ENCODE data around the gene KCMF1.

KCMF1 gene

GRCh38 chr2:84986018-84986417, 15.1 kb downstream of the KCMF1 start:
- DNase-seq, result no peak

GRCh38 chr2:84989422-84989821, 18.5 kb downstream of the KCMF1 start:
- DNase-seq, result no peak

- DNase-seq, result no peak
These were observed 19.0 kb downstream of the KCMF1 start for GRCh38 chr2:84989927-84990326.

- no peak for DNase-seq
These were observed 20.6 kb downstream of the KCMF1 start for GRCh38 chr2:84991404-84992160.

GRCh38 chr2:84995826-84996225, 24.9 kb downstream of the KCMF1 start:
- no peak for DNase-seq

- DNase-seq, result no peak
These were observed 25.9 kb downstream of the KCMF1 start for GRCh38 chr2:84996909-84997308.

GRCh38 chr2:84999553-84999955, 28.6 kb downstream of the KCMF1 start:
- DNase-seq, result no peak

GRCh38 chr2:85001595-85001994, 30.6 kb downstream of the KCMF1 start:
- no peak for DNase-seq

GRCh38 chr2:85002534-85002933, 31.6 kb downstream of the KCMF1 start:
- DNase-seq, result no peak

- no peak for DNase-seq
These were observed 37.3 kb downstream of the KCMF1 start for GRCh38 chr2:85008252-85008651.

GRCh38 chr2:85009019-85009618, 38.2 kb downstream of the KCMF1 start:
- DNase-seq, result no peak

GRCh38 chr2:85010404-85010803, 39.4 kb downstream of the KCMF1 start:
- no peak for DNase-seq

- no peak for DNase-seq
These were observed 40.1 kb downstream of the KCMF1 start for GRCh38 chr2:85011098-85011497.

- no peak for DNase-seq
These were observed 40.8 kb downstream of the KCMF1 start for GRCh38 chr2:85011747-85012146.

GRCh38 chr2:85012431-85012830, 41.5 kb downstream of the KCMF1 start:
- DNase-seq, result no peak

GRCh38 chr2:85012855-85013254, 41.9 kb downstream of the KCMF1 start:
- DNase-seq, result no peak

GRCh38 chr2:85015653-85016360, 44.8 kb downstream of the KCMF1 start:
- DNase-seq, result no peak

- DNase-seq, result no peak
These were observed 45.5 kb downstream of the KCMF1 start for GRCh38 chr2:85016446-85016845.

GRCh38 chr2:85017411-85018048, 46.6 kb downstream of the KCMF1 start:
- peak in 1 of 3 experiments; percentile 3 for DNase-seq

GRCh38 chr2:85018049-85018447, 47.1 kb downstream of the KCMF1 start:
- DNase-seq, result no peak

- no peak for DNase-seq
These were observed 48.2 kb downstream of the KCMF1 start for GRCh38 chr2:85019121-85019520.

GRCh38 chr2:85022232-85022631, 51.3 kb downstream of the KCMF1 start:
- no peak for DNase-seq

GRCh38 chr2:85024372-85025047, 53.5 kb downstream of the KCMF1 start:
- DNase-seq, result no peak
